ENCODE measurements around the gene AKR7A2. TPM values are rescaled to one million over a fixed set of nuclear protein-coding genes. Genes with fewer than 3 reads are reported as not detected.

Gene AKR7A2
- total RNA-seq, 2 experiments from 2014 or later = 42.9 to 43.4 TPM

DNA sequence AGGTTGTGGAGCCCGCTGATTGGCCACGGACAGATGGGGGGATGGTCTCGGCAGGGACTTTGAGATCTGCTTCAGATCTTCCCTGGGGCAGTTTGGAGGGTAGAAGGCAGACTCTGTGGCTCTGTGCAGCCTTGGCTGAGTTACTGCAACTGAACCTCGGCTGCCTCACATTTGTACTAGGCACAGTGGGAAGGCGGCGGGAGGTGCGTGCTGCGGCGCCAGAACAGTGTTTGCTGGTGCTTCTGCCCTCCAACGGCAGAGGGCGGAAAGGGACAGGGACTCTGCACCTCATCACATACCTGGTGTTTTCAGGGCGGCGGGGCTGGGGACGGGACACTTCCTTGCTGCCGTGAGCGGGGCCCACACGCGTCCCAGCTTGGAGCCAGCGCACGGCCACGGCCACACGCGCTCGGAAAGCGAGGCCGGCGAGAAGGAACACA is 26.4 kb upstream of the AKR7A2 start:
- DNase-seq = no peak
- TF ChIP-seq, protein P1, sequence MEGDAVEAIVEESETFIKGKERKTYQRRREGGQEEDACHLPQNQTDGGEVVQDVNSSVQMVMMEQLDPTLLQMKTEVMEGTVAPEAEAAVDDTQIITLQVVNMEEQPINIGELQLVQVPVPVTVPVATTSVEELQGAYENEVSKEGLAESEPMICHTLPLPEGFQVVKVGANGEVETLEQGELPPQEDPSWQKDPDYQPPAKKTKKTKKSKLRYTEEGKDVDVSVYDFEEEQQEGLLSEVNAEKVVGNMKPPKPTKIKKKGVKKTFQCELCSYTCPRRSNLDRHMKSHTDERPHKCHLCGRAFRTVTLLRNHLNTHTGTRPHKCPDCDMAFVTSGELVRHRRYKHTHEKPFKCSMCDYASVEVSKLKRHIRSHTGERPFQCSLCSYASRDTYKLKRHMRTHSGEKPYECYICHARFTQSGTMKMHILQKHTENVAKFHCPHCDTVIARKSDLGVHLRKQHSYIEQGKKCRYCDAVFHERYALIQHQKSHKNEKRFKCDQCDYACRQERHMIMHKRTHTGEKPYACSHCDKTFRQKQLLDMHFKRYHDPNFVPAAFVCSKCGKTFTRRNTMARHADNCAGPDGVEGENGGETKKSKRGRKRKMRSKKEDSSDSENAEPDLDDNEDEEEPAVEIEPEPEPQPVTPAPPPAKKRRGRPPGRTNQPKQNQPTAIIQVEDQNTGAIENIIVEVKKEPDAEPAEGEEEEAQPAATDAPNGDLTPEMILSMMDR (IDR thresholded peaks at IDR 0.05) = no peak
- Mint-ChIP-seq H3K9me3 (no peaks in the 10 kb centered on the region), H3K27me3 (no peaks in the 10 kb centered on the region), H3K36me3 (ENCODE audit: low read depth) (peaks cover 25% of the 10 kb centered on the region), H3K4me3 (no peak overlapping the region), H3K4me1 (ENCODE audit: low read depth) (peaks cover 22% of the 10 kb centered on the region), H3K27ac (peak overlapping the region; percentile 76)
- ChIA-PET CTCF (no interaction called here), POLR2A (interaction anchor here (0.9 kb wide), 1 partner anchor 99 kb away, joined by 3 read pairs; no protein-coding TSS in a partner anchor)
- no peak for ATAC-seq
- intact Hi-C loops (cut with micrococcal nuclease) = no loop called here

DNA sequence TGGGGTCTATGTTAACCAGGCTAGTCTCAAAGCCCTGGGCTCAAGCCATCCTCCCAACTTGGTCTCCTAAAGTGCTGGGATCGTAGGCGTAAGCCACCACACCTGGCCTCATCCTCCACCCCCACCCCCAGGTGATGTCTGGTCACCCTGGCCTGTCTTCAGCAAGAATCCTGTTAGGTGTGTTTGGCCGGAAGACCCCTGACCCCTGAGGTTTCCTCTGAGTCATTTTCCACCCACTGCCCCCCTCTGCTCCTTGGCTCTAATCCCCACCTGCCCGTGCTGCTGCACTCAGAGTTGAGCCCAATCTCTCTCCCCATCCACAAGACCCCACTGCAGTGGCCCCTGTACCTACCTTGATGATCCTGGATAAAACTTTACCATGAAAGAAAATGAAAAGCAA is 25.3 kb upstream of the AKR7A2 start:
- peak overlapping the region; percentile 76 for H3K27ac Mint-ChIP-seq
- H3K4me3 Mint-ChIP-seq = no peak overlapping the region
- peaks cover 21% of the 10 kb centered on the region for H3K36me3 Mint-ChIP-seq (ENCODE audit: low read depth)
- ChIA-PET CTCF (no interaction called here), POLR2A (interaction anchor here (0.9 kb wide), 1 partner anchor 100 kb away, joined by 3 read pairs; no protein-coding TSS in a partner anchor)
- no peak for DNase-seq
- H3K4me1 Mint-ChIP-seq (ENCODE audit: low read depth) = peaks cover 22% of the 10 kb centered on the region
- no peak for ATAC-seq
- H3K9me3 Mint-ChIP-seq = no peaks in the 10 kb centered on the region
- no peaks in the 10 kb centered on the region for H3K27me3 Mint-ChIP-seq
- intact Hi-C loops (cut with micrococcal nuclease) = no loop called here
- TF ChIP-seq, protein P1 (IDR thresholded peaks at IDR 0.05) = no peak

DNA sequence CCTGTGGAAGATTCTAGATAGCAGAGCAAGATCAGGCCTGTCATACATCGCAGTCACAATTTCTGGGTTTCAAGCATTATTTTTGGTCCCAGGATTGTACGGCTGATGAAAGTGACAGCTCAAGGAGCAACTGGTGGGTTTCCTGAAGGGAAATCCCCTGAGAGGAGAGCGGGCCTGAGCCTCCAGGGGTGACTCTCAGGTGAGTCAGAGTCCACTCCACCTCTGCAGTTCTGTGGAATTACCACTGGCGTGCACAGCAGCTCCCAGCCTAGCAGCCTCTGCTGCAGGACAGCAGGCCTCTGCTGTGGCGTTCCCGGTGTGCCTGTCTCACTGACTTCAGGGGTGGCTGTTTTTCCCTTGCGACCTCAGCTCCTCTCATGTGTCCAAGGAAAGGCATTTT is 24.6 kb upstream of the AKR7A2 start:
- no peaks in the 10 kb centered on the region for H3K27me3 Mint-ChIP-seq
- CTCF ChIA-PET = interaction anchor here (1.2 kb wide), 1 partner anchor 315 kb away, joined by 3 read pairs; no protein-coding TSS in a partner anchor
- ATAC-seq (peak; percentile 86), DNase-seq (peak; percentile 73)
- H3K4me3 Mint-ChIP-seq = no peak overlapping the region
- no peaks in the 10 kb centered on the region for H3K9me3 Mint-ChIP-seq
- TF ChIP-seq, protein P1 (IDR thresholded peaks at IDR 0.05) = no peak
- H3K4me1 Mint-ChIP-seq (ENCODE audit: low read depth) = peaks cover 20% of the 10 kb centered on the region
- peaks cover 15% of the 10 kb centered on the region for H3K36me3 Mint-ChIP-seq (ENCODE audit: low read depth)
- POLR2A ChIA-PET = interaction anchor here (1.6 kb wide), 1 partner anchor 47 kb away, joined by 3 read pairs; no protein-coding TSS in a partner anchor
- peak overlapping the region; percentile 68 for H3K27ac Mint-ChIP-seq
- intact Hi-C loops (cut with micrococcal nuclease) = no loop called here

DNA sequence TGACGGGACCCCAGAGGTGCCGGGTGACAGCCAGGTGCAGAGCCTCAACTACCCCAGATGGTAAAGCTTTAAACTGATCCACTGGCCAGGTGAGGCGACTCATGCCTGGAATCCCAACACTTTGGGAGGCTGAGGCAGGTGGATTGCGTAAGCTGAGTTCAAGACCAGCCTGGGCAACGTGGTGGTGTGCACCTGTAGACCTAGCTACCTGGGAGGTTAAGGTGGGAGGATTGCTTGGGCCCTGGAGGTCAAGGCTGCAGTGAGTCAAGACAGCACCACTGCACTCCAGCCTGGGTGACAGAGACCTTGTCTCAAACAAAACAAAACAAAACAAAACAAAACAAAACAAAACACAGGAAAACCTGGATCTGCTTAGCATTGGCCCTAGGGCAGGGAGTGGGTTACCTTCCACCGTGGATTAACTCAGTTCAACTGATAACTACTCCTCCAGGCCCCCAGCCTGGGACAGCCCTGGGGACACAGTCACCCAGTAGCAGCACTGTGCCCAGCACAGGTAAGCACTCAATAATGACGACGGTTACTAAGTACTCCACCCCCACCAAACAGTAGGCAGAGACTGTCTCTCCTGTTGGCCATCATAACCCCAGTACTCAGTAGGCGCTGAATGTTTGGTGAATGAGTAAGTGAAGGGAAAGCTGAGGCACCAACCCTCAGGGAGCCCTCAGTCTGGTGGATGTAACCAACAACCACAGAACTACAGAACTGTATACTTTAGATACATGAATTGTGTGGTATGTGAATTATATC is 21.8 kb upstream of the AKR7A2 start:
- ChIA-PET POLR2A (interaction anchor here (0.6 to 1.3 kb wide), 4 partner anchors 14 to 1230 kb away, joined by 3 read pairs; partner anchors contain the start of gene SLC66A1), CTCF (interaction anchor here (1.0 to 1.5 kb wide), 2 partner anchors 8 to 317 kb away, joined by 3 read pairs; no protein-coding TSS in a partner anchor)
- H3K4me3 Mint-ChIP-seq = no peak overlapping the region
- intact Hi-C loops (cut with micrococcal nuclease) = no loop called here
- TF ChIP-seq, protein P1 (IDR thresholded peaks at IDR 0.05) = no peak
- no peaks in the 10 kb centered on the region for H3K27me3 Mint-ChIP-seq
- H3K9me3 Mint-ChIP-seq = no peaks in the 10 kb centered on the region
- DNase-seq (no peak), ATAC-seq (no peak)
- H3K36me3 Mint-ChIP-seq (ENCODE audit: low read depth) = peaks cover 8% of the 10 kb centered on the region
- H3K27ac Mint-ChIP-seq = no peak overlapping the region
- peaks cover 20% of the 10 kb centered on the region for H3K4me1 Mint-ChIP-seq (ENCODE audit: low read depth)

DNA sequence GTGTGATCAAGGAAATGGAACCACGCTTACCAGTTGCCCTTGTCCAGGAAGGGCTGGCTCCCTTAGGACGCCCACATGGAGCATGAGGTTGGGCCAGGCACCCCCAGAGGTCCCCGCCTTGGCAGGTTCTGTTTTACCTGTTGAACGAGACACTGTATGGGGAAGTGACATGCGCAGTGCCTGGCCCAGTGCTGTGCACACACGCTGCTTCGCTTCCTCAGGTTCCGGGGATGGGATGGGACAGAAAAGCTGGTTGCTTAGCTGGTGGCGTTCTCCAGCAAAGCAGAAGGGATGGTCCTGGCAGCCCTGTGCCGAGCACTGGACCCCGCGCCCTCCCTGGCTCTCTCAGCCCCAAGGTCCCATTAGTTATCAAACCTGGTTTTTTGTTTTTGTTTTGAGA is 20.9 kb upstream of the AKR7A2 start:
- ChIA-PET CTCF (no interaction called here), POLR2A (no interaction called here)
- intact Hi-C loops (cut with micrococcal nuclease) = no loop called here
- peaks cover 20% of the 10 kb centered on the region for H3K4me1 Mint-ChIP-seq (ENCODE audit: low read depth)
- no peak for DNase-seq
- H3K36me3 Mint-ChIP-seq (ENCODE audit: low read depth) = peaks cover 3% of the 10 kb centered on the region
- ATAC-seq = no peak
- TF ChIP-seq, protein P1 (IDR thresholded peaks at IDR 0.05) = no peak
- no peak overlapping the region for H3K27ac Mint-ChIP-seq
- H3K27me3 Mint-ChIP-seq = no peaks in the 10 kb centered on the region
- no peaks in the 10 kb centered on the region for H3K9me3 Mint-ChIP-seq
- H3K4me3 Mint-ChIP-seq = no peak overlapping the region

All from activated CD8-positive, alpha-beta T cell treated with anti-CD3 and anti-CD28 coated beads for 36 hours (primary cell).